Fibroblast of skin of left biceps (primary cell): ENCODE results near the gene EFEMP1.
"Not testable (repeated sequence)": the region's sequence is repeated elsewhere in the genome, so short reads cannot be mapped to it uniquely, and the experiment has no call there.

Source experiments
- DNase-seq, 2 experiments: peaks; one replicate each; pipeline ENCODE4 v3.0.0-alpha.2; 2013; ENCODE audit warnings: low read depth in 2 of 2

The EFEMP1 gene

DNA sequence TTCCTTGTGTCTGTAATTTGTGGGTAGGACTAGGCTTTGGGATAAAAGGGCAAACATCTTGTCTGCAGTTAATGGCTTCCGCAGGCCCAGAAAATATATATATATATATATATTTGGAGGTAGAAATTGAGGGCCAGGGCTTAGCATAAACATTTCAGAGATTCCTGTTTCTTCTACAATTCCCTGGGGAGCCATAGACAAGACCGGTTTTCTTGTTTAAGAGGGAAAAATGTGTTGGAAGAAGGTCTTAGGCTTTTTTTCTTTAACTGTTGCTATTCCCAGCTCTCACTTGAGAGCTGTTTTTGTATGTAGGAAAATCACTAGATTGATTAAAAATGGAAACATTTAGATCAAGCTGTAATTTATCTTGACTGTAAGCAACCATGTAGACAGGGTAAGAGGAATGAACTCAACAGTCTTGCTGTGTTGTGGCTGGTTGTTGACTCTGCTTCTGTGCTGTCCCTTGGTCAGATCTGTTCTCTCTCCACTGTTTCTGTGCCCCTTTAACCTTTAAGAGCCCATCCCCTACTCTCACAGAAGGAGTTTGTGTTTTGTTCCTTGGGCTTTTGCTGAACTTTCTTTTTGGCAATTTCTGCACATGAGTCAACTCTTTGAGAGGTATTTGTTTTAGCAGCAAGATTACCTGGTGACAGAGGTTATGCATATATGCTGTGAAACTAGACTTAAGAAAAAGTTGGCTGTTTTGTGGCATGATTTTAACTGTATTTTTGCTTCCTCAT lies 58.3 kb downstream of the EFEMP1 start:
- DNase-seq: peak in 1 of 2 experiments; percentile 69

- DNase-seq: no peak
Measured at GRCh38 chr2:55864351-55865084, 59.1 kb downstream of the EFEMP1 start.

DNA sequence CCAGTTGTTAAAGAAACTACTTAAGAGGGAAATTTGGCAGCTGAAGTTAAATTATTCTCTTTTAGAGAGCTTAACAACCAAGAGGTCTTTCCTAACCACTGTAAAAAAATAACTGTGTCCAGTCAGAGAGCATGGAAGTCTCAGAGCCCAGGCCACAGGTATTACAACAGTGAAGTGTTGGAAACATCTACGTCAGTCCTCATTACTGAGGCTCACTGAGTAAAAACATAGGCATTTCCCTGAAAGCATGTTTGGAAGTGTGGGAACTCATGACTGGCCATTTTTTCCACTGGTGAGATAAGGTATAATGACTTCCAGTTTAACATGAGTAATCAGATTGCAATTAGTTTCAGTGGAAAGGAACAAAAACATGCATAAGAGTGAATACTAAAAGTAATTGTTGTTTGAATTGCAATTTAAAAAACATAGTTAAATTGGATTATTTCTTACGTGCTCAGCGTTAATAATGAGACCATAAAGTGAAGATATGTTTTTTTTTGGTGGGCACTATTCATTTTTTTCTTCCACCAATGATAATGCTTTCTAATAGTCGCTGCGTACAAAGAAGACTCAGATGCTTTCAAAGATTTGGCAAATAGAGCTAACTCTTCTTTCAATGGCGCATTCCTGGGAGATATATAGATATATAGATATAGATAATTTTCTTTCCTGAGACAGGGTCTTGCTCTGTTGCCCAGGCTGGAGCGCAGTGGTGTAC lies 60.8 kb downstream of the EFEMP1 start:
- peak; percentile 99 for DNase-seq

GRCh38 chr2:55862246-55862645 lies 61.3 kb downstream of the EFEMP1 start:
- DNase-seq: peak; percentile 94 to 95

GRCh38 chr2:55861733-55862132 lies 61.8 kb downstream of the EFEMP1 start:
- no peak for DNase-seq

- no peak for DNase-seq
Measured at GRCh38 chr2:55860832-55861231, 62.8 kb downstream of the EFEMP1 start.

- no peak for DNase-seq
Measured at GRCh38 chr2:55859875-55860274, 63.7 kb downstream of the EFEMP1 start.

DNA sequence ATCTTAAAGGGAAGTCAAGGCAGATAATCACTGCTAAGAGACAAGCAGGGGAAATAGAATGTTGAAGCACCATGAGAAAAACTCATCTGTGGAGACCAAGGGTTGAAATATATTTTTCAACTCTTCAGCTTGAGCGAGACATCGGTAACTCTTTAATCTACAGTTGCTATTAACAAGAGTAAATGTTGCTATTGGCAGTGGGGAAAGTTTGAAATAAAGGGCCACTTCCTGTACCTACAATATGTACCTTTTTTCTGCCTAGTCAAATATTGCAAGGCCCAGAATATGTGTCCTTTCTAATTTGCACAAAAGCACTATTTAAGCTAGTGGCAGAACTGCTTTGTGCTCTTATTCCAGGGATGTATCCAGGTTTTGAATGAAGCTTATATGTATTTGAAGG lies 65.8 kb downstream of the EFEMP1 start:
- DNase-seq: no peak

GRCh38 chr2:55856936-55857335 lies 66.6 kb downstream of the EFEMP1 start:
- no peak for DNase-seq

GRCh38 chr2:55848096-55848495 lies 75.5 kb downstream of the EFEMP1 start:
- no peak for DNase-seq

- no peak for DNase-seq
Measured at GRCh38 chr2:55846426-55846825, 77.2 kb downstream of the EFEMP1 start.

DNA sequence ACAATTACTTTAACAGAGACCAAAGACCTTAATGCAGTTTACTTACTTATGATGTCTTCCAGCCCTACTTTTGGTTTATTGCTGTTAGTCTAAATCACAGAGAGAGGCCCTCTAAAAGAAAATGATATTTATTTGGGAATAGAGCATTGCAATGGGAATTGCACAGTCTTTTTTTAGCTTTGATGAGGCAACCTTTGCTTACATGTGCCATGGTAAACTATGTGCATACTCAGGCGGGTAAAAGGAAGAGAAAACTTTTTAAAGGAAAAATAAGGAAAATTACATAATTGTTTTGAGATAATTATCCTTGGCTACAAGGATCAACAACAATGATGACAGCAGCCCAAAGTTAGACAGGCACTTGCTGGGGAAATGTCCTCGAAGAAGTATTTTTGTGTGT lies 78.6 kb downstream of the EFEMP1 start:
- DNase-seq: no peak

DNA sequence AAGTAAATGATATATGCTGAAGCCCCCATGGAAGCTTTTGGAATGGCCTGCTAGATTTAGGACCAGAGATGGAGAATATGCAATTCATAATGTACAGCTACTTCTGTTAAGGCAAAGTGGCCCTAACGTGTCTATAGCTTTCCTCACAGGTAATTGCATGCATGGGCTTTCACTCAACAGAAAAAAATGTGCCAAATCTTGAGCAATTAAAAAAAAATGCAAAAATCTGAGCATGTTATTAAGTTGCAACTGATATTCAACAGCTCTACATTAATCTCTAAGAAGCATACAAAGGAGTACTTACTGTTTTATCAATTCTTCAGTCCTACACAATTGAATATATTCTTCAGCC lies 79.6 kb downstream of the EFEMP1 start:
- DNase-seq: no peak

GRCh38 chr2:55843096-55843993 lies 80.2 kb downstream of the EFEMP1 start:
- DNase-seq: peak; percentile 98 to 99

GRCh38 chr2:55842046-55842445 lies 81.5 kb downstream of the EFEMP1 start:
- no peak for DNase-seq

DNA sequence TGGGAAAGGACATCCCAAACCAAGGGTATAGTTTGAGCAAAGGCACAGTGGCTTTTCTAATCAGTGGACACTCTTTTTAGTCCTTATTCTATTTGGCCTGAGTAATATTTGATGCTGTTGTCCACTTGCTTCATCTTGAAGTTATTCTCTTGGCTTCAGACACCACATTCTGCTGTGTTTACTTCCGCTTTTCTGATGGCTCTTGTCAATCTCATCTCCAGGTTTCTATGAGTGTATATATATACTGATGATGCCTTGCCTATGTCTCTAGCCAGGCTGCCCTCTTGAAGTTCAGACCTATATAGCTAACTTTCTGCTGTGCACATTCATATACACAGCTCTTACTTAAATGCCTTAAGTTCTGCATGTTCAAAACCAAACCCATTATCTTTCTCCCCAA lies 83.1 kb downstream of the EFEMP1 start:
- no peak for DNase-seq

DNA sequence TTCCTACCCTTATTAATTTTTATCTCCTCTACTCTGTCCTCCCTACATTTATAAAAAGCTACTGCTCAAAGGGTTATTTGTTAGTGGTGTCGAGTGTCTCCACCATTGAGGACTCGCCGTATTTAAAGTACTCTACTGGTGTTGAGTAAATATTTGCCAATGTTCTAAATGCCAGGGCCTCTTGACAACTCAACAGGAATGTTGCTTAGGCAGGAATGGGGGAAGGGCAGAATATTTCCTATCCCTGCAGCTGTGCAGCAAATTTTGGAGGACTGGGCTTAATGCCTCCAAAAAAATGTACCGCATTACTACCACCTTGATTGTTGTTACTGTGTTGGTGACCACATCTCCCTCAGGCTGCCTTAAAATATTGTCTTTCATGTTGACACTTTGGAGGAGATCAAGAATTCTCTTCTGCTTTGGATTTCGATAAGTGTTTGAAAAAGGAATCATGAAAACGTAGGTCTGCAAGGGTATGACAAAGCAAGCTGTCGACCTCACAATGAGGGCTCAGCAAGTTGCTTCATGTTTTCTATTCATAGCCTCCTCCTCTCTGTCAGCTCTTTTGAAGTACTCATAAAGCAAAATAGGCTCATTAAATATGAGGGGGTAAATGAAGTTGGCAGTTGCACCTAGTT lies 84.3 kb downstream of the EFEMP1 start:
- no peak for DNase-seq

- no peak for DNase-seq
Measured at GRCh38 chr2:55838653-55839052, 84.9 kb downstream of the EFEMP1 start.

DNA sequence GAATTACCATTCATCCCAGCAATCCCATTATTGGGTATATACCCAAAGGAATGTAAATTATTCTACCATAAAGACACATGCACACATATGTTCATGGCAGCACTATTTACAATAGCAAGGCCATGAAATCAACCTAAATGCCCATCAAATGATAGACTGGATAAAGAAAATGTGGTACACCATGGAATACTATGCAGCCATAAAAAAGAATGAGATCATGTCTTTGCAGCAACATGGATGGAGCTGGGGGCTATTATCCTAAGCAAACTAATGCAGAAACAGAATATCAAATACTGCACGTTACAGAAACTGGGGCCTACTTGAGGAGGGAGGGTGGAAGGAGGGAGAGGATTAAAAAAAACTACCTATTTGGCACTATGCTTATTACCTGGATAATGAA lies 85.5 kb downstream of the EFEMP1 start:
- not testable (repeated sequence) for DNase-seq

- DNase-seq: no peak
Measured at GRCh38 chr2:55837073-55837472, 86.5 kb downstream of the EFEMP1 start.
